GM10266 (cell line): Measurements from ENCODE around the gene TSPAN14.
A peak's percentile ranks its signal among the peaks of the same experiment; 100 is the strongest.

ENCODE experiments used
- DNase-seq: peaks from one replicate; pipeline ENCODE4 v3.0.0; 2012; ENCODE audit errors: extremely low spot score
- CTCF ChIP-seq: IDR thresholded peaks from 2 replicates; pipeline ENCODE4 v1.5.1; 2012; ENCODE audit warnings: mild to moderate bottlenecking, low read depth; ENCODE audit not compliant: control insufficient read depth, insufficient read depth; ENCODE audit errors: missing control alignments

The TSPAN14 gene

GRCh38 chr10:80451132-80451531 lies 3.0 kb upstream of the TSPAN14 start:
- no peak for DNase-seq
- no peak for TF ChIP-seq CTCF

GRCh38 chr10:80452069-80452468 lies 2.0 kb upstream of the TSPAN14 start:
- TF ChIP-seq CTCF = no peak
- no peak for DNase-seq

- TF ChIP-seq CTCF = no peak
Measured at GRCh38 chr10:80452640-80453039, 1.5 kb upstream of the TSPAN14 start.

DNA sequence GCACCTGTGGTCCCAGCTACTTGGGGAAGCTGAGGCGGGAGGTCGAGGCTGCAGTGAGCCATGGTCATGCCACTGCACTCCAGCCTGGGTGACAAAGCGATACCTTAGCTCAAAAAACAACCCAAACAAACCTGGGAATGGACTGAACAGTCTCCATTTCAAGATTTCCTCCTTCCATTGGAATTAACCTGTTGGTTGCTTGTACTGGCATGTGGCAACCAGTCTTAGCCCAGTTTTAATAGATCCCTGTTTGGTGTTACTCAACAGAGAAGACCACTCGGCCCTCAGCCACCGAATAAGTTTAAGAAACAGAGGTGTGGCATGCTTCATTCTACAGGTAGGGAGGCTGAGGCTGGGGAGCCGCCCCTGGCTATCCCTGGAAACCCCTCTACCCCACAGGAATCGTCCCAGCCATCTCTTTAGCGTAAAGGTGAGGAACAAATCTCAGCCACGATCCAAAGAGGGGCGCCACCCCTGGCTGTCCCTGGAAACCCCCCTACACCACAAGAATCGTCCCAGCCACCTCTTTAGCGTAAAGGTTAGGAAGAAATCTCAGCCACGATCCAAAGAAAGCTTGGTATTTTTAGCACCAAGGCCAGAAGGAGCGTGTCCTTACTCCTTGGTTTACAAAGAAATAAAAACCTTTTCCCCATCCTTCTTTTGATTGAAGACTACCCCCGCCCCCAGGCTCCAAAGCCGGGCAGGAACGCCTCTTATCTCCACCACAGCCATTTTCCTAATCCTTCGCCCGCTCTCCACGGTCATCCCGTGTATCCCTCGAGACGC lies 861 bp upstream of the TSPAN14 start:
- TF ChIP-seq CTCF = no peak
- no peak for DNase-seq

More at GRCh38 chr10:80452640-80453039, 1.5 kb upstream of the TSPAN14 start:
- DNase-seq = no peak

DNA sequence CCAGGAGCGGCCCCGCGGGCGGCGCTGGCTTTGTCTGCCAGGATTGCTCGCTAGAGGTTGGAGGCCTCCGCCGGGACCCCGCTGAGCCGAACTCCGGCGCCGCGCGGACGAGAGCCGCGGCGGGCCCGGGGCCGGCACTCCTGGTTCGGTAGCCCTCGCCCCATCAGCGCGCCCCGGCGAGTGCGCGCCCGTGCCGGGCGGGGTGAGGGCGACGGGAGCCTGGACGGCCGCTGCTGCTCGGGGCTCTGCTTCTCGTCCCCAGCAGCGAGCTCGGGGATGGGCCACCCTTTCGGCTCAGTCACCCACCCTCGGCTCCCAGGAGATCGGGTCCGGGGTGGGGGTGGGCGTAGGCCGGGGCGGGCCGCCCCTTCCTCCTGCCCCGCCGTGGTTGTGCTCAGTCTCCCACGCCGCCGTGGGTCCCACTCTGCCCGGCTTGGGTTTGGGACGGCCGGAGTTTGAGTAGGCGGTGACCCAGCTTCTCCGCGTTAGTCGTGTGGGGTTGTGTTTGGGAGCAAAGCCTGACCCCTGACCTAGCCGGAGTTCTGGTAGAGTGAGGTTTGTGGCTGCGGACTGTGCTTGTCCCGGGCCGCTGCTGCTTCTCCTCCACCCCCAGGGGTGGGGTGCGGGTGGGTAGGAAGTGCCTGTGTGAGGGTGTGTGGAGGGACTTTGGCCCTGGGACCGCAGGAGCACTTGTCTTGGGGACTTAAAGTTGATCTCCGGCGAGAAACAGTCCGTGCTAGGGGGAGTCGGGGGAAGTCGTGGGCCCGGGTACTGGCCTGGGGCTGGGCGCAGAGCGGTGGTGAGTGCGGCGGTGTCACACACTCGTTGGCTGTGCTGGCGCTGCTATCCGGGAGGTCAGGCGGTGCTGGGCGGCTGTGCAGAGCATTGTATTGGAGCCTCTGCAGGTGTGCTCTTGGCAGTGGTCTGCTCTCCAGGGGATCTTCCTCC lies 677 bp downstream of the TSPAN14 start:
- TF ChIP-seq CTCF = no peak
- peak; percentile 60 for DNase-seq

GRCh38 chr10:80455461-80456349 lies 1.6 kb downstream of the TSPAN14 start:
- TF ChIP-seq CTCF = no peak
- DNase-seq = no peak
